ENCODE data around the gene BDKRB2.

The BDKRB2 gene

DNA sequence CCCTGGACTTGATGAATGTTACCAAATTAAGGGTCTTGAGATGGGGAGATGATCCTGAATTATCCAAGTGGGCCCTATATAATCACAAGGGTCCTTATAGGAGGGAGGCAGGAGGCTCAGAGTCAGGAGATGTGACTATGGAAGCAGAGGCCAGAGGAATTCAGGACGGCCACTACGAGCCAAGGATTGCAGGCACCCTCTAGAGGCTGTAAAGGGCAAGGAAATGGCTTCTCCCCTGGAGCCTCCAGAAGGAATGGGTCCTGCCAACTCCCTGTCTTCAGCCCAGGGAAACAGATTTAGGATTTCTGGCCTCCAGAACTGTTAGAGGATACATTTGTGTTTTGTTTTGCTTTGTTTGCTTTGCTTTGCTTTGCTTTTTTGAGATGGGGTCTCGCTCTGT is 60.2 kb downstream of the BDKRB2 start:
- H3K79me2 ChIP-seq (ENCODE audit: insufficient read depth, low read depth): no peaks in the 10 kb centered on the region
- H3K27me3 ChIP-seq (ENCODE audit: insufficient read depth, low read depth): no peaks in the 10 kb centered on the region
- no peaks in the 10 kb centered on the region for H3K4me1 ChIP-seq (ENCODE audit: low read depth, poor library complexity, severe bottlenecking)
- TF ChIP-seq, protein P1, sequence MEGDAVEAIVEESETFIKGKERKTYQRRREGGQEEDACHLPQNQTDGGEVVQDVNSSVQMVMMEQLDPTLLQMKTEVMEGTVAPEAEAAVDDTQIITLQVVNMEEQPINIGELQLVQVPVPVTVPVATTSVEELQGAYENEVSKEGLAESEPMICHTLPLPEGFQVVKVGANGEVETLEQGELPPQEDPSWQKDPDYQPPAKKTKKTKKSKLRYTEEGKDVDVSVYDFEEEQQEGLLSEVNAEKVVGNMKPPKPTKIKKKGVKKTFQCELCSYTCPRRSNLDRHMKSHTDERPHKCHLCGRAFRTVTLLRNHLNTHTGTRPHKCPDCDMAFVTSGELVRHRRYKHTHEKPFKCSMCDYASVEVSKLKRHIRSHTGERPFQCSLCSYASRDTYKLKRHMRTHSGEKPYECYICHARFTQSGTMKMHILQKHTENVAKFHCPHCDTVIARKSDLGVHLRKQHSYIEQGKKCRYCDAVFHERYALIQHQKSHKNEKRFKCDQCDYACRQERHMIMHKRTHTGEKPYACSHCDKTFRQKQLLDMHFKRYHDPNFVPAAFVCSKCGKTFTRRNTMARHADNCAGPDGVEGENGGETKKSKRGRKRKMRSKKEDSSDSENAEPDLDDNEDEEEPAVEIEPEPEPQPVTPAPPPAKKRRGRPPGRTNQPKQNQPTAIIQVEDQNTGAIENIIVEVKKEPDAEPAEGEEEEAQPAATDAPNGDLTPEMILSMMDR (conservative IDR thresholded peaks at IDR 0.05; ENCODE audit: low read depth, low read length): no peak
- H3K27ac ChIP-seq: no peak overlapping the region
- H3K36me3 ChIP-seq (ENCODE audit: insufficient read depth): no peaks in the 10 kb centered on the region
- H3K4me2 ChIP-seq: no peak overlapping the region
- no peak overlapping the region for H3K4me3 ChIP-seq (IDR thresholded peaks at IDR 0.05; ENCODE audit: insufficient read depth, low read depth, low read length)
- H3K9ac ChIP-seq: no peak overlapping the region
- no peak overlapping the region for H2AFZ ChIP-seq (ENCODE audit: low read depth)
- no peaks in the 10 kb centered on the region for H4K20me1 ChIP-seq (ENCODE audit: insufficient read depth)

DNA sequence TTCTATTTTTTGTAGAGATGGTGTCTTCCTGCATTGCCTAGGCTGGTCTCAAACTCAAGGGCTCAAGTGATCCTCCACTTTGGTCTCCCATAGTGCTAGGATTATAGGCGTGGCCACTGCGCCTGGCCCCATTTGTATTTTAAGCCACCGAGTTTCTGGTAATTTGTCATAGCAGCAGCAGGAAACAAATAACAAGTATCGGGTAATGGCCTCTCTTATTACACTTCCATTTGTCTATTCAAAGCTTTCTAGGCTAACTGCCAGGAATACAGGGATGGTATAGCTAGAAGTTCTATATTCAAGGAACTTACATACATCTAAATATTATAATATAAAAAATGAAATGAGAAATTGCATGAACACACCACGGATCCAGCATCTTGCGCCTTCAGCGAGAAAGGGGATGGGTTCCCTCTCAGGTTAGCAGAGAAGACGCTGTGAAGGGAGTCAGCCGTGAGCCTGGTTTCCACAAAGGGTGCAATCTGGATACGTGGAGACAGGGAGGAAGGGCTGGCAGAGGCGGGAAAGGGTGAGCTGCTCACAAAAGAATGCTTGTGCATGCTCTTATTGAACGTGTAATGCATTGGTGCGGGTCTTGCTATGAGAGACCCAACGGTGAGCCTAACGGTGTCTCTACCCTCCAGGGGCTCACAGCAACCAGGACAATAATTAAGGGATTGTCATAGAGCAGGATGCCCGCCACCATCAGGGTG is 60.9 kb downstream of the BDKRB2 start:
- Histone ChIP-seq H3K9ac (no peak overlapping the region), H3K4me2 (no peak overlapping the region), H3K36me3 (ENCODE audit: insufficient read depth) (no peaks in the 10 kb centered on the region), H3K79me2 (ENCODE audit: insufficient read depth, low read depth) (no peaks in the 10 kb centered on the region), H3K4me3 (IDR thresholded peaks at IDR 0.05; ENCODE audit: insufficient read depth, low read depth, low read length) (no peak overlapping the region), H3K27me3 (ENCODE audit: insufficient read depth, low read depth) (no peaks in the 10 kb centered on the region), H3K27ac (no peak overlapping the region), H4K20me1 (ENCODE audit: insufficient read depth) (no peaks in the 10 kb centered on the region), H2AFZ (ENCODE audit: low read depth) (no peak overlapping the region), H3K4me1 (ENCODE audit: low read depth, poor library complexity, severe bottlenecking) (no peaks in the 10 kb centered on the region)
- TF ChIP-seq, protein P1 (conservative IDR thresholded peaks at IDR 0.05; ENCODE audit: low read depth, low read length): no peak

DNA sequence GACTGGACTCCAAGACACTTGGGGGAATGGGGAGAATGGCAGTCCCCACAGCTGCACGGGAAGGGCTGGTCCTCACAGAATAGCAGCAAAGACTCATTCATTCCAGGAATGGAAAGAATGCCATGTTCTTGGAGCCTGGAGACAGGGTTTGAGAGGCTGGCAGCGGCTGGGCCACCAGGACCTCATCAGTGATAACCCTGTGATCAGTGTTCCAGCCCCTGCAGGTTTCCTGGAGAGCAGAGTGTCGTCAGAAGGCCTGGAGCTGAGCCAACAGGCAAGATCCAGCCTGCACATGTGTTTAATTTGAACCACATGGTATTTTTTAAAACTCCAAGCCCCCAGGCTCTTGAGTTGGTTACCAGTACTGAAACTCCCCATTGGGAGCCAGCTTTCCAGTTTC is 62.7 kb downstream of the BDKRB2 start:
- Histone ChIP-seq H3K79me2 (ENCODE audit: insufficient read depth, low read depth) (no peaks in the 10 kb centered on the region), H3K4me2 (no peak overlapping the region), H3K36me3 (ENCODE audit: insufficient read depth) (no peaks in the 10 kb centered on the region), H2AFZ (ENCODE audit: low read depth) (no peak overlapping the region), H3K4me1 (ENCODE audit: low read depth, poor library complexity, severe bottlenecking) (no peaks in the 10 kb centered on the region), H3K27ac (no peak overlapping the region), H3K9ac (no peak overlapping the region), H3K27me3 (ENCODE audit: insufficient read depth, low read depth) (no peaks in the 10 kb centered on the region), H4K20me1 (ENCODE audit: insufficient read depth) (no peaks in the 10 kb centered on the region), H3K4me3 (IDR thresholded peaks at IDR 0.05; ENCODE audit: insufficient read depth, low read depth, low read length) (no peak overlapping the region)
- TF ChIP-seq, protein P1 (conservative IDR thresholded peaks at IDR 0.05; ENCODE audit: low read depth, low read length): no peak

DNA sequence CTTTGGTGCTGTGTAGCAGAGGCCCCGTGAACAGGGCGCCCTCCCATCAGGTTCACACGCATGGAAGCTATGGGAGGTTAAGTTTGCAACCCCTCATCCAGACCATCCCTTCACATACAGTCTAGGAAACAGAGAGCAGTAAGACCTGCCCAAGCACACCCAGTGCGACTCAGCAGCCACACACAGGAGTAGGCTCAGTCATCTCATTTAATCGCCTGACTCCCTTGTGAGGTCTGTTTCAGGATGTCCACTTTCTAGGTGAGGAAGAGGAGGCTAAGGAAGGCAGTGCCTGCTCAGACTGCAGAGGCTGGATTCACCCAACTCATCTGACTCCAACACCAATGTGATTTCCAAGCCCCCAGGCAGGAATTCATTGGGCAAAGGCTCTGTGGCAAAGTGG is 63.3 kb downstream of the BDKRB2 start:
- no peak overlapping the region for H3K4me2 ChIP-seq
- no peaks in the 10 kb centered on the region for H3K36me3 ChIP-seq (ENCODE audit: insufficient read depth)
- no peaks in the 10 kb centered on the region for H4K20me1 ChIP-seq (ENCODE audit: insufficient read depth)
- H3K27ac ChIP-seq: no peak overlapping the region
- H3K4me3 ChIP-seq (IDR thresholded peaks at IDR 0.05; ENCODE audit: insufficient read depth, low read depth, low read length): no peak overlapping the region
- H2AFZ ChIP-seq (ENCODE audit: low read depth): no peak overlapping the region
- H3K4me1 ChIP-seq (ENCODE audit: low read depth, poor library complexity, severe bottlenecking): no peaks in the 10 kb centered on the region
- H3K79me2 ChIP-seq (ENCODE audit: insufficient read depth, low read depth): no peaks in the 10 kb centered on the region
- TF ChIP-seq, protein P1 (conservative IDR thresholded peaks at IDR 0.05; ENCODE audit: low read depth, low read length): no peak
- no peaks in the 10 kb centered on the region for H3K27me3 ChIP-seq (ENCODE audit: insufficient read depth, low read depth)
- no peak overlapping the region for H3K9ac ChIP-seq

Measured in KMS-11 (cell line).